IMR-90 (cell line): Measurements from ENCODE around the gene KLHL25. TPM values are rescaled to one million over a fixed set of nuclear protein-coding genes. Genes with fewer than 3 reads are reported as not detected.

Experiments
- ATAC-seq: fragments of 200-7000 bp; cut with Tn5 transposase; 2 replicates; pipeline ENCODE4 v1.9.1; 2020; ENCODE audit warnings: low read depth, mild to moderate bottlenecking, moderate library complexity
- BruUV-seq: library from RNA; stranded (reverse); fragments of 400-500 nt; replicated peaks from 2 replicates; lab custom pipeline; 2021; lab: Mats Ljungman, UMichigan
- CTCF ChIA-PET: fragments of 300-600 bp; formaldehyde crosslinking; extraction: SDS; loops from one replicate; lab custom pipeline; 2021; ENCODE audit warnings: antibody characterized with exemption; lab: Yijun Ruan, JAX
- POLR2A ChIA-PET: fragments of 300-600 bp; sonication (Branson Sonifier 250); formaldehyde crosslinking; loops from one replicate; lab custom pipeline; 2022; ENCODE audit warnings: antibody characterized with exemption; ENCODE audit not compliant: unreplicated experiment; lab: Charles Lee
- DNase-seq: peaks from one replicate; pipeline ENCODE4 v3.0.0; 2013
- H2AFZ ChIP-seq: replicated peaks from 2 replicates; pipeline ENCODE3; 2013; ENCODE audit warnings: low read length, mild to moderate bottlenecking; ENCODE audit not compliant: poor library complexity
- H2AK5ac ChIP-seq: 2 replicates; pipeline ENCODE4 v1.6.1; 2013; ENCODE audit warnings: low read depth, low read length, inconsistent platforms
- H2AK9ac ChIP-seq: replicated peaks from 2 replicates; pipeline ENCODE3; 2013; ENCODE audit warnings: mild to moderate bottlenecking, low read depth, low read length, moderate library complexity; ENCODE audit not compliant: poor library complexity
- H2BK120ac ChIP-seq: 2 replicates; pipeline ENCODE4 v1.6.1; 2013; ENCODE audit warnings: low read depth, low read length, inconsistent platforms
- H2BK15ac ChIP-seq: 3 replicates; pipeline ENCODE4 v1.6.1; 2013; ENCODE audit warnings: low read depth, low read length, inconsistent platforms
- H2BK20ac ChIP-seq: 2 replicates; pipeline ENCODE4 v1.6.1; 2013; ENCODE audit warnings: low read depth, mild to moderate bottlenecking, inconsistent platforms, low read length, moderate library complexity
- H2BK5ac ChIP-seq: 2 replicates; pipeline ENCODE4 v1.6.1; 2013; ENCODE audit warnings: mild to moderate bottlenecking, low read depth, low read length, inconsistent platforms; ENCODE audit not compliant: poor library complexity, severe bottlenecking
- H3K14ac ChIP-seq: replicated peaks from 2 replicates; pipeline ENCODE4 v1.6.1; 2013; ENCODE audit warnings: low read depth, low read length, inconsistent platforms
- H3K18ac ChIP-seq: 2 replicates; pipeline ENCODE4 v1.6.1; 2013; ENCODE audit warnings: low read depth, low read length, control low read depth
- H3K23ac ChIP-seq: 2 replicates; pipeline ENCODE4 v1.6.1; 2013; ENCODE audit warnings: low read depth, low read length, inconsistent platforms
- H3K27ac ChIP-seq: 2 replicates; pipeline ENCODE4 v1.5.1; 2013; ENCODE audit warnings: mild to moderate bottlenecking, control low read depth, low read length; ENCODE audit not compliant: insufficient read depth
- H3K27me3 ChIP-seq: 2 replicates; pipeline ENCODE4 v1.6.1; 2013; ENCODE audit warnings: low read length; ENCODE audit not compliant: control insufficient read depth, insufficient read depth
- H3K36me3 ChIP-seq: 2 replicates; pipeline ENCODE4 v1.6.1; 2013; ENCODE audit warnings: low read length, mixed read lengths; ENCODE audit not compliant: control insufficient read depth, insufficient read depth
- H3K4ac ChIP-seq: 2 replicates; pipeline ENCODE4 v1.6.1; 2013; ENCODE audit warnings: low read depth, low read length, inconsistent platforms
- H3K4me1 ChIP-seq: 2 replicates; pipeline ENCODE4 v1.6.1; 2013; ENCODE audit warnings: low read length, mixed read lengths; ENCODE audit not compliant: control insufficient read depth, insufficient read depth
- H3K4me2 ChIP-seq: 2 replicates; pipeline ENCODE4 v1.6.1; 2013; ENCODE audit warnings: low read depth, mild to moderate bottlenecking, control low read depth, low read length, moderate library complexity
- H3K4me3 ChIP-seq: 2 replicates; pipeline ENCODE4 v1.5.1; 2013; ENCODE audit warnings: low read depth, mild to moderate bottlenecking, control low read depth, low read length, moderate library complexity; ENCODE audit not compliant: insufficient read depth
- H3K56ac ChIP-seq: 2 replicates; pipeline ENCODE4 v1.6.1; 2013; ENCODE audit warnings: low read length, inconsistent platforms; ENCODE audit not compliant: insufficient read depth; ENCODE audit errors: extremely low read depth
- H3K79me1 ChIP-seq, 2 experiments: 2 replicates each; pipeline ENCODE4 v1.6.1; 2013; ENCODE audit warnings: low read length in 2 of 2, inconsistent platforms in 1 of 2, low read depth in 1 of 2
- H3K9ac ChIP-seq: 2 replicates; pipeline ENCODE4 v1.6.1; 2013; ENCODE audit warnings: low read depth, low read length, control low read depth
- H3K9me1 ChIP-seq: 2 replicates; pipeline ENCODE4 v1.6.1; 2013; ENCODE audit warnings: low read length, inconsistent platforms; ENCODE audit not compliant: insufficient read depth
- H3K9me3 ChIP-seq: 2 replicates; pipeline ENCODE4 v1.6.1; 2013; ENCODE audit warnings: low read length; ENCODE audit not compliant: control insufficient read depth, insufficient read depth
- H4K20me1 ChIP-seq: 2 replicates; pipeline ENCODE4 v1.6.1; 2013; ENCODE audit warnings: low read length, inconsistent platforms; ENCODE audit not compliant: insufficient read depth
- H4K5ac ChIP-seq: 2 replicates; pipeline ENCODE4 v1.6.1; 2013; ENCODE audit warnings: mild to moderate bottlenecking, low read depth, low read length, control low read depth
- H4K8ac ChIP-seq, 2 experiments: 2 replicates each; pipeline ENCODE4 v1.6.1; 2013; ENCODE audit warnings: low read depth in 2 of 2, low read length in 2 of 2, control low read depth in 1 of 2, inconsistent platforms in 1 of 2
- H4K91ac ChIP-seq: 2 replicates; pipeline ENCODE4 v1.6.1; 2013; ENCODE audit warnings: low read depth, low read length, inconsistent platforms; ENCODE audit not compliant: insufficient read depth
- BHLHE40 ChIP-seq: fragments of 150-350 bp; IDR thresholded peaks from 2 replicates; pipeline ENCODE4 v1.6.1; 2016; ENCODE audit warnings: mild to moderate bottlenecking, low read depth, low read length
- CEBPB ChIP-seq: IDR thresholded peaks from 2 replicates; pipeline ENCODE4 v1.6.1; 2012; ENCODE audit warnings: low read depth, low read length, improper control_type of control experiment
- CTCF ChIP-seq: conservative IDR thresholded peaks from 2 replicates; pipeline ENCODE4 v1.5.1; 2012; ENCODE audit warnings: mild to moderate bottlenecking, low read depth, low read length, improper control_type of control experiment
- ELK1 ChIP-seq: fragments of 150-350 bp; IDR thresholded peaks from 2 replicates; pipeline ENCODE4 v1.6.1; 2016; ENCODE audit warnings: low read depth, mild to moderate bottlenecking, low read length, moderate library complexity, borderline replicate concordance
- FOS ChIP-seq: fragments of 150-350 bp; IDR thresholded peaks from 2 replicates; pipeline ENCODE4 v1.6.1; 2016; ENCODE audit warnings: low read depth, low read length
- MAFK ChIP-seq: IDR thresholded peaks from 2 replicates; pipeline ENCODE4 v1.6.1; 2012; ENCODE audit warnings: low read depth, low read length, improper control_type of control experiment
- MXI1 ChIP-seq: IDR thresholded peaks from 2 replicates; pipeline ENCODE4 v1.6.1; 2012; ENCODE audit warnings: low read depth, mild to moderate bottlenecking, low read length, moderate library complexity, borderline replicate concordance
- NFE2L2 ChIP-seq: fragments of 150-350 bp; IDR thresholded peaks from 2 replicates; pipeline ENCODE4 v1.6.1; 2016; ENCODE audit warnings: low read depth, mild to moderate bottlenecking, low read length
- POLR2A ChIP-seq: IDR thresholded peaks from 2 replicates; pipeline ENCODE4 v1.6.1; 2012; ENCODE audit warnings: mild to moderate bottlenecking, low read depth, low read length
- RAD21 ChIP-seq: IDR thresholded peaks from 2 replicates; pipeline ENCODE4 v1.6.1; 2012; ENCODE audit warnings: low read length, improper control_type of control experiment
- RCOR1 ChIP-seq: IDR thresholded peaks from 2 replicates; pipeline ENCODE4 v1.6.1; 2012; ENCODE audit warnings: mild to moderate bottlenecking, low read length, improper control_type of control experiment; ENCODE audit not compliant: insufficient replicate concordance
- RFX5 ChIP-seq: IDR thresholded peaks from 2 replicates; pipeline ENCODE4 v1.8.0; 2012; ENCODE audit warnings: low read depth, mild to moderate bottlenecking, low read length, moderate library complexity
- SMC3 ChIP-seq: fragments of 150-350 bp; IDR thresholded peaks from 2 replicates; pipeline ENCODE4 v1.6.1; 2016; ENCODE audit warnings: low read depth, mild to moderate bottlenecking, antibody characterized with exemption, low read length, moderate library complexity
- USF2 ChIP-seq: fragments of 150-350 bp; IDR thresholded peaks from 2 replicates; pipeline ENCODE4 v1.6.1; 2017; ENCODE audit warnings: mild to moderate bottlenecking, antibody characterized with exemption, low read length, low read depth
- WGBS, 2 experiments: methylation state at CpG; one replicate each; pipeline versions ENCODE4 v1.1.5 to v1.1.7; 2013; ENCODE audit warnings: missing lambda C conversion rate in 2 of 2; ENCODE audit not compliant: insufficient read length in 1 of 2; ENCODE audit errors: extremely low coverage in 2 of 2; 5-methylcytosine and 5-hydroxymethylcytosine counted together
- dilution Hi-C: fragments of 300-500 bp; cut with HindIII; formaldehyde crosslinking; loops from one replicate; pipeline ENCODE4 v1.14.3; 2018; ENCODE audit warnings: low sequenced_read_pairs; ENCODE audit not compliant: unreplicated experiment
- in situ Hi-C: fragments of 300-500 bp; cut with MboI; formaldehyde crosslinking; loops from 3 replicates; pipeline ENCODE4 v1.14.3; 2019; ENCODE audit warnings: low sequenced_read_pairs, inconsistent platforms, mixed read lengths
- intact Hi-C: fragments of 100-400 bp; cut with micrococcal nuclease; formaldehyde crosslinking; loops from 2 replicates; pipeline ENCODE4 v1.10.0; 2022
- polyA plus RNA-seq, 3 experiments: library from polyadenylated mRNA; depleted of rRNA; stranded (reverse); fragments of >200 nt; gene quantifications; 2 replicates each; pipeline ENCODE4 v1.2.3, GENCODE V29; 2012; ENCODE audit warnings: low replicate concordance in 1 of 3
- total RNA-seq: library from RNA; depleted of rRNA; stranded (reverse); fragments of >200 nt; gene quantifications from 2 replicates; pipeline ENCODE4 v1.2.3, GENCODE V29; 2012

Gene KLHL25
- total and polyA plus RNA-seq, 2 of the 4 experiments (the other 2 are of a cell fraction): 2.7 to 5.6 TPM

GRCh38 chr15:85788771-85789495 is 5.8 kb downstream of the KLHL25 start:
- H2BK20ac ChIP-seq: no peak overlapping the region
- no TSS peak for BruUV-seq
- ChIA-PET POLR2A (no interaction called here), CTCF (interaction anchor here (1.1 kb wide), 1 partner anchor 21 kb away, joined by 3 read pairs; no protein-coding TSS in a partner anchor)
- no peak overlapping the region for H3K56ac ChIP-seq
- no peak overlapping the region for H3K18ac ChIP-seq
- no peak overlapping the region for H3K4me3 ChIP-seq
- no peak overlapping the region for H3K4me2 ChIP-seq
- in situ Hi-C loops (no loop called here), intact Hi-C loops (no loop called here), dilution Hi-C loops (no loop called here)
- H2AK5ac ChIP-seq: no peak overlapping the region
- no peak overlapping the region for H4K5ac ChIP-seq
- H3K9me1 ChIP-seq: peaks cover 26% of the 10 kb centered on the region
- TF ChIP-seq POLR2A (no peak), RFX5 (no peak), MAFK (no peak), ELK1 (no peak), RAD21 (no peak), SMC3 (no peak), NFE2L2 (no peak), BHLHE40 (no peak), FOS (no peak), CEBPB (no peak), MXI1 (no peak), USF2 (no peak), CTCF (no peak), RCOR1 (no peak)
- ATAC-seq: no peak
- H3K9ac ChIP-seq: no peak overlapping the region
- H3K4ac ChIP-seq: no peak overlapping the region
- H3K9me3 ChIP-seq: no peaks in the 10 kb centered on the region
- DNase-seq: no peak
- peaks cover 37 to 70% of the 10 kb centered on the region in 2 experiments; a peak in 3 of 4 replicates for H3K79me1 ChIP-seq
- no peak overlapping the region for H3K14ac ChIP-seq
- WGBS, 2 experiments: 87% methylated on average over 9 of the region's 12 CpGs; no CpG with 5 or more reads in 1 of the 2 experiments
- no peaks in the 10 kb centered on the region for H3K27me3 ChIP-seq
- H4K91ac ChIP-seq: no peak overlapping the region
- no peak overlapping the region for H2BK15ac ChIP-seq
- H3K23ac ChIP-seq: no peak overlapping the region
- no peak overlapping the region for H4K8ac ChIP-seq
- no peaks in the 10 kb centered on the region for H3K36me3 ChIP-seq
- no peak overlapping the region for H2AK9ac ChIP-seq
- H2BK5ac ChIP-seq: no peak overlapping the region
- no peak overlapping the region for H2AFZ ChIP-seq
- no peak overlapping the region for H3K27ac ChIP-seq
- H4K20me1 ChIP-seq: peaks cover 30% of the 10 kb centered on the region
- H2BK120ac ChIP-seq: no peak overlapping the region
- peaks cover 25% of the 10 kb centered on the region for H3K4me1 ChIP-seq
